GM12864 (cell line): ENCODE results near the gene ARHGEF5.

ENCODE experiments used
- DNase-seq: peaks from one replicate; pipeline ENCODE4 v3.0.0-alpha.2; 2011; ENCODE audit warnings: low read depth
- H3K4me3 ChIP-seq: 2 replicates; pipeline ENCODE4 v1.5.1; 2011; ENCODE audit warnings: mild to moderate bottlenecking, low read depth, low read length, control low read depth
- CTCF ChIP-seq: IDR thresholded peaks from 2 replicates; pipeline ENCODE4 v1.5.1; 2011; ENCODE audit warnings: low read depth, mild to moderate bottlenecking, moderate library complexity, low read length, control low read depth, inconsistent platforms; ENCODE audit errors: missing control alignments

ARHGEF5 gene

GRCh38 chr7:144391014-144391413 lies 35.8 kb downstream of the ARHGEF5 start:
- no peak for DNase-seq
- no peak for TF ChIP-seq CTCF
- H3K4me3 ChIP-seq = no peak overlapping the region

GRCh38 chr7:144391823-144392255 lies 36.6 kb downstream of the ARHGEF5 start:
- peak; percentile 37 for DNase-seq
- H3K4me3 ChIP-seq = no peak overlapping the region
- peak; percentile 59 for TF ChIP-seq CTCF

- no peak for TF ChIP-seq CTCF
- DNase-seq = no peak
- no peak overlapping the region for H3K4me3 ChIP-seq
Measured at GRCh38 chr7:144397086-144397485, 41.9 kb downstream of the ARHGEF5 start.

GRCh38 chr7:144398291-144398690 lies 43.1 kb downstream of the ARHGEF5 start:
- no peak for DNase-seq
- TF ChIP-seq CTCF = no peak
- H3K4me3 ChIP-seq = no peak overlapping the region

- no peak for DNase-seq
- TF ChIP-seq CTCF = no peak
- H3K4me3 ChIP-seq = no peak overlapping the region
Measured at GRCh38 chr7:144398911-144399310, 43.7 kb downstream of the ARHGEF5 start.

GRCh38 chr7:144399946-144400345 lies 44.7 kb downstream of the ARHGEF5 start:
- DNase-seq = no peak
- H3K4me3 ChIP-seq = no peak overlapping the region
- TF ChIP-seq CTCF = no peak

- no peak for TF ChIP-seq CTCF
- H3K4me3 ChIP-seq = no peak overlapping the region
- DNase-seq = no peak
Measured at GRCh38 chr7:144401490-144401889, 46.3 kb downstream of the ARHGEF5 start.
